HG03196 (cell line): ENCODE data around the gene SLC12A6.
"Not testable (repeated sequence)": the region's sequence is repeated elsewhere in the genome, so short reads cannot be mapped to it uniquely, and the experiment has no call there.

ENCODE experiments used
- ATAC-seq: cut with Tn5 transposase; IDR thresholded peaks from one replicate; pipeline ENCODE4 v1.9.1; 2021; ENCODE audit not compliant: unreplicated experiment

The SLC12A6 gene

GRCh38 chr15:34337557-34338306, at the start of gene SLC12A6:
TSS of gene SLC12A6 (minus strand) at chr15:34337781. CDS start at chr15:34336680, 1,101 bp downstream.
- ATAC-seq: peak; percentile 63

GRCh38 chr15:34381829-34382521, 44.4 kb upstream of the SLC12A6 start:
- ATAC-seq: not testable (repeated sequence)

- ATAC-seq: not testable (repeated sequence)
These were observed 42.9 kb upstream of the SLC12A6 start for GRCh38 chr15:34380491-34380890.

GRCh38 chr15:34376856-34377255, 39.3 kb upstream of the SLC12A6 start:
- ATAC-seq: no peak

- ATAC-seq: not testable (repeated sequence)
These were observed 38.0 kb upstream of the SLC12A6 start for GRCh38 chr15:34375541-34375940.

GRCh38 chr15:34374816-34375215, 37.2 kb upstream of the SLC12A6 start:
- ATAC-seq: no peak

GRCh38 chr15:34373951-34374350, 36.4 kb upstream of the SLC12A6 start:
- ATAC-seq: no peak

- ATAC-seq: no peak
These were observed 33.1 kb upstream of the SLC12A6 start for GRCh38 chr15:34370643-34371042.

- no peak for ATAC-seq
These were observed 32.5 kb upstream of the SLC12A6 start for GRCh38 chr15:34370129-34370528.

- peak; percentile 75 for ATAC-seq
These were observed 29.8 kb upstream of the SLC12A6 start, which contains the start of gene LPCAT4 for GRCh38 chr15:34367101-34368081. TSS of gene LPCAT4 (minus strand) at chr15:34367196. CDS start at chr15:34367100, 96 bp downstream.

GRCh38 chr15:34366271-34367065, 28.9 kb upstream of the SLC12A6 start:
- ATAC-seq: peak; percentile 33

- no peak for ATAC-seq
These were observed 28.3 kb upstream of the SLC12A6 start for GRCh38 chr15:34365836-34366235.

- ATAC-seq: no peak
These were observed 27.7 kb upstream of the SLC12A6 start for GRCh38 chr15:34365091-34365825.

- no peak for ATAC-seq
These were observed 26.5 kb upstream of the SLC12A6 start for GRCh38 chr15:34364041-34364440.

- ATAC-seq: no peak
These were observed 24.6 kb upstream of the SLC12A6 start for GRCh38 chr15:34362047-34362773.

GRCh38 chr15:34361278-34361677, 23.7 kb upstream of the SLC12A6 start:
- no peak for ATAC-seq

GRCh38 chr15:34360298-34360697, 22.7 kb upstream of the SLC12A6 start:
- ATAC-seq: no peak

GRCh38 chr15:34359416-34359815, 21.8 kb upstream of the SLC12A6 start:
- ATAC-seq: no peak

- no peak for ATAC-seq
These were observed 21.4 kb upstream of the SLC12A6 start for GRCh38 chr15:34358948-34359347.
